Smooth muscle cell of the pulmonary artery (primary cell): Measurements from ENCODE around the gene ZNF217. TPM values are rescaled to one million over a fixed set of nuclear protein-coding genes. Genes with fewer than 3 reads are reported as not detected.

Experiments used
- total RNA-seq: library from RNA; depleted of rRNA; stranded (reverse); fragments of >200 nt; gene quantifications from 2 replicates; pipeline ENCODE4 v1.2.3, GENCODE V29; 2014

Gene ZNF217
- total RNA-seq, result 18.5 and 19.8 TPM in 2 replicates

DNA sequence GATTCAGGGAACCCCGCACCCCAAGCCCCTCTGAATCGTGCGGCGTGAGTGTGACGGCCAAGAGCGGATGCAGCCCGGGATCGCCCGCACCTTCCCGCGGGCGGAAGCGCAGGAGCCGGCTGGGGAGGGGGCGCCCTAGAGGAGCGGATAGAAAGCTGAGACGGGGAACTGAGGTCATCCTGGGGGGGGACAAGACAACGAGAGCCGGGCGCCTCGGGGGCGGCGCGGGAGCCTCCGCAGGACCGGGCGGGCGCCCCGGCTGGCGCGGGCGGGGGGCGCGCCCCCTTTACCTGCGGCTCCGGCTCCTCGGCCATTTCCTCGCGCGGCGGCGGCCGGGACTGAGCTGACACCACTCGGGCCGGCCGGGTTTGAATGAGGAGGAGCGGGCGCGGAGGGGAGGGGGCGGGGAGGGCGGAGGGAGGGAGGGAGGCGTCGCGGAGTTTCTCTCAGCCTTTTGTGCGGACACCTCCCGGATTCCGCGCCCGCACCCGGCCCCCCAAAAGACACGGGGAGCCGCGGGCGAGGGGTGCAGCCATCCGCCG, at the start of gene ZNF217:
TSS of gene ZNF217 (minus strand) at position 374 of the 542 bp plus-strand sequence. CDS start 11,013 bp downstream, outside the sequence.

